ENCODE measurements around the gene RSBN1L. TPM values are rescaled to one million over a fixed set of nuclear protein-coding genes. Genes with fewer than 3 reads are reported as not detected.

Gene RSBN1L
- polyA plus RNA-seq, 1 experiment = 14.0 TPM

DNA sequence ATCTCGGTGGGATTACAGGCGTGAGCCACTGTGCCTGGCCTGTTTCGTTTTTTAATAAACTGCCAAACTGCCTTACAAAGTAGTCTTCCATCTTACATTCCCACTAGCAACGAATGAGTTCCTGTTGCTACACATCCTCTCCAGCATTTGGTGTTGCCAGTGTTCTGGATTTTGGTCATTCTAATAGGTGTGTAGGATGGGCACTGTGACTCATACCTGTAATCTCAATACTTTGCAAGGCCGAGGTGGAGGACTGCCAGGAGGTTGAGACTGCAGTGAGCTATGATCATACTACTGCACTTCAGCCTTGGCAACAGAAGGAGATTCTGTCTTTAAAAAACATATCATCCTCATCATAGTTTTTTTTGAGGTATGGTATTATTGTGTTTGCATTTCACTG, 21.4 kb upstream of the RSBN1L start:
- no peak overlapping the region for H3K4me3 ChIP-seq (ENCODE audit: low read depth, low read length)
- CTCF ChIA-PET = interaction anchor here (0.8 to 2.3 kb wide), 4 partner anchors 10 to 85 kb away, joined by 3 to 17 read pairs (median 4); no protein-coding TSS in a partner anchor
- no peaks in the 10 kb centered on the region for H3K27me3 ChIP-seq (ENCODE audit: control insufficient read depth, insufficient read depth, low read length)
- no peak for DNase-seq (ENCODE audit: low read depth, low spot score)
- no peaks in the 10 kb centered on the region for H3K9me3 ChIP-seq (ENCODE audit: control insufficient read depth, insufficient read depth, low read length)
- POLR2A ChIA-PET = interaction anchor here (1.1 to 1.7 kb wide), 2 partner anchors 10 to 21 kb away, joined by 3 to 5 read pairs; partner anchors contain the start of gene RSBN1L
- TF ChIP-seq, protein P1, sequence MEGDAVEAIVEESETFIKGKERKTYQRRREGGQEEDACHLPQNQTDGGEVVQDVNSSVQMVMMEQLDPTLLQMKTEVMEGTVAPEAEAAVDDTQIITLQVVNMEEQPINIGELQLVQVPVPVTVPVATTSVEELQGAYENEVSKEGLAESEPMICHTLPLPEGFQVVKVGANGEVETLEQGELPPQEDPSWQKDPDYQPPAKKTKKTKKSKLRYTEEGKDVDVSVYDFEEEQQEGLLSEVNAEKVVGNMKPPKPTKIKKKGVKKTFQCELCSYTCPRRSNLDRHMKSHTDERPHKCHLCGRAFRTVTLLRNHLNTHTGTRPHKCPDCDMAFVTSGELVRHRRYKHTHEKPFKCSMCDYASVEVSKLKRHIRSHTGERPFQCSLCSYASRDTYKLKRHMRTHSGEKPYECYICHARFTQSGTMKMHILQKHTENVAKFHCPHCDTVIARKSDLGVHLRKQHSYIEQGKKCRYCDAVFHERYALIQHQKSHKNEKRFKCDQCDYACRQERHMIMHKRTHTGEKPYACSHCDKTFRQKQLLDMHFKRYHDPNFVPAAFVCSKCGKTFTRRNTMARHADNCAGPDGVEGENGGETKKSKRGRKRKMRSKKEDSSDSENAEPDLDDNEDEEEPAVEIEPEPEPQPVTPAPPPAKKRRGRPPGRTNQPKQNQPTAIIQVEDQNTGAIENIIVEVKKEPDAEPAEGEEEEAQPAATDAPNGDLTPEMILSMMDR (IDR thresholded peaks at IDR 0.05; ENCODE audit: low read depth, low read length) = no peak
- H3K27ac ChIP-seq (ENCODE audit: low read depth, low read length) = no peak overlapping the region

- Histone ChIP-seq H3K4me3 (ENCODE audit: low read depth, low read length) (no peak overlapping the region), H3K27me3 (ENCODE audit: control insufficient read depth, insufficient read depth, low read length) (no peaks in the 10 kb centered on the region), H3K9me3 (ENCODE audit: control insufficient read depth, insufficient read depth, low read length) (no peaks in the 10 kb centered on the region), H3K27ac (ENCODE audit: low read depth, low read length) (no peak overlapping the region)
- ChIA-PET CTCF (interaction anchor here (1.0 to 1.2 kb wide), 3 partner anchors 21 to 80 kb away, joined by 3 to 4 read pairs (median 4); no protein-coding TSS in a partner anchor), POLR2A (no interaction called here)
- TF ChIP-seq, protein P1 (IDR thresholded peaks at IDR 0.05; ENCODE audit: low read depth, low read length) = no peak
- DNase-seq (ENCODE audit: low read depth, low spot score) = no peak
Measured at GRCh38 chr7:77679608-77680007, 16.7 kb upstream of the RSBN1L start.

DNA sequence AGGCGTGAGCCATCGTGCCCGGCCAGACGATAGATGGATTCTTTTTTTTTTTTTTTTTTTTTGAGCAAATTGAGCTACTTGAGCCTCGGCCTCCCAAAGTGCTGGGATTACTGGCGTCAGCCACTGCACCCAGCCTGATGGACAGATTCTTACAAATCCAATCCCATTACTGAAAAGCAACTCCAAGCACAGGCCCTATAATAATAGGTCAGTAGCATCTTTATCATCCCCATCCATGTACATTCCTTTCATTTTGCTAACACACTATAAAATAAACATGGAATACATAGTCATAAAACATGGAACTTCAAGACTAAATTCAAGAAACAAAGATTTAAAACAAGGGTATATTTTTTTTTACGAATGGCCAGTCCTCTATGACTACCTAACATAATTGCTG, 16.0 kb upstream of the RSBN1L start:
- TF ChIP-seq, protein P1 (IDR thresholded peaks at IDR 0.05; ENCODE audit: low read depth, low read length) = no peak
- CTCF ChIA-PET = interaction anchor here (0.6 to 1.2 kb wide), 3 partner anchors 24 to 79 kb away, joined by 3 to 9 read pairs (median 4); no protein-coding TSS in a partner anchor

DNA sequence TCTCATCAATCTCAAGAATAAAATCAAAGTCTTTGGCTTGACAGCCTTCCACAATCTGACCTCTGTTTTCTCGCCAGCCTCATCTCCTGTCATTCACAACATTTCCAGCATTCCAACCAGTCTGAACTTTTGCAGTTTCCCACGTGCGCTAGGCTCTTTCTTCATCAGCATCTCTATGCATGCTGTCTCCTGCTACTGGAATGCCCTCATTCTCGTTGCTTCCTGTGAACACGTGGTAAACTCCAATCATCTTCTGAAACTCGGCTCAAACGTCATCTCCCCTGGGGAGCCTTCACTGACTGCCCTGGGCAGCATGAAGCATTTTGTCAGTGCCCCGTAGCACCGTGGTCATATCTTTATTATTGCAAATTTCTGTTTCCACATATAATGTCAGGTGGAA, 12.2 kb upstream of the RSBN1L start:
- TF ChIP-seq, protein P1 (IDR thresholded peaks at IDR 0.05; ENCODE audit: low read depth, low read length) = no peak
- Histone ChIP-seq H3K4me3 (ENCODE audit: low read depth, low read length) (no peak overlapping the region), H3K27me3 (ENCODE audit: control insufficient read depth, insufficient read depth, low read length) (no peaks in the 10 kb centered on the region), H3K9me3 (ENCODE audit: control insufficient read depth, insufficient read depth, low read length) (no peaks in the 10 kb centered on the region), H3K27ac (ENCODE audit: low read depth, low read length) (no peak overlapping the region)
- POLR2A ChIA-PET = no interaction called here
- no peak for DNase-seq (ENCODE audit: low read depth, low spot score)
- CTCF ChIA-PET = interaction anchor here (1.1 to 2.4 kb wide), 3 partner anchors 10 to 76 kb away, joined by 3 to 11 read pairs (median 10); no protein-coding TSS in a partner anchor

More for the DNA sequence above, 16.0 kb upstream of the RSBN1L start:
- no peak overlapping the region for H3K27ac ChIP-seq (ENCODE audit: low read depth, low read length)
- H3K9me3 ChIP-seq (ENCODE audit: control insufficient read depth, insufficient read depth, low read length) = no peaks in the 10 kb centered on the region
- no peak for DNase-seq (ENCODE audit: low read depth, low spot score)
- no peaks in the 10 kb centered on the region for H3K27me3 ChIP-seq (ENCODE audit: control insufficient read depth, insufficient read depth, low read length)
- POLR2A ChIA-PET = interaction anchor here (0.6 kb wide), 2 partner anchors 160 to 1817 kb away, joined by 5 to 6 read pairs; no protein-coding TSS in a partner anchor
- H3K4me3 ChIP-seq (ENCODE audit: low read depth, low read length) = no peak overlapping the region

- DNase-seq (ENCODE audit: low read depth, low spot score) = no peak
- POLR2A ChIA-PET = no interaction called here
- CTCF ChIA-PET = interaction anchor here (1.1 to 2.4 kb wide), 4 partner anchors 11 to 74 kb away, joined by 3 to 11 read pairs (median 9); no protein-coding TSS in a partner anchor
- Histone ChIP-seq H3K27ac (ENCODE audit: low read depth, low read length) (no peak overlapping the region), H3K9me3 (ENCODE audit: control insufficient read depth, insufficient read depth, low read length) (no peaks in the 10 kb centered on the region), H3K4me3 (ENCODE audit: low read depth, low read length) (no peak overlapping the region), H3K27me3 (ENCODE audit: control insufficient read depth, insufficient read depth, low read length) (no peaks in the 10 kb centered on the region)
- TF ChIP-seq, protein P1 (IDR thresholded peaks at IDR 0.05; ENCODE audit: low read depth, low read length) = no peak
Measured at GRCh38 chr7:77685233-77685632, 11.0 kb upstream of the RSBN1L start.

Measured in AG04450 (cell line).